ENCODE data around the gene SPANXN2.

GRCh38 chrX:143768976-143769375 lies 48.4 kb upstream of the SPANXN2 start:
- TF ChIP-seq CTCF (IDR thresholded peaks at IDR 0.05): no peak
- TF ChIP-seq POLR2A (IDR thresholded peaks at IDR 0.05): no peak

Data from adrenal gland (tissue), 5 donors.